NCI-H446 treated with DMSO at 0.1 percent for 48 hours (cell line): ENCODE results near the gene FKBP11.

Experiments
- DNase-seq: peaks from one replicate; lab custom pipeline; 2025; lab: John Stamatoyannopoulos, UW

The FKBP11 gene

DNA sequence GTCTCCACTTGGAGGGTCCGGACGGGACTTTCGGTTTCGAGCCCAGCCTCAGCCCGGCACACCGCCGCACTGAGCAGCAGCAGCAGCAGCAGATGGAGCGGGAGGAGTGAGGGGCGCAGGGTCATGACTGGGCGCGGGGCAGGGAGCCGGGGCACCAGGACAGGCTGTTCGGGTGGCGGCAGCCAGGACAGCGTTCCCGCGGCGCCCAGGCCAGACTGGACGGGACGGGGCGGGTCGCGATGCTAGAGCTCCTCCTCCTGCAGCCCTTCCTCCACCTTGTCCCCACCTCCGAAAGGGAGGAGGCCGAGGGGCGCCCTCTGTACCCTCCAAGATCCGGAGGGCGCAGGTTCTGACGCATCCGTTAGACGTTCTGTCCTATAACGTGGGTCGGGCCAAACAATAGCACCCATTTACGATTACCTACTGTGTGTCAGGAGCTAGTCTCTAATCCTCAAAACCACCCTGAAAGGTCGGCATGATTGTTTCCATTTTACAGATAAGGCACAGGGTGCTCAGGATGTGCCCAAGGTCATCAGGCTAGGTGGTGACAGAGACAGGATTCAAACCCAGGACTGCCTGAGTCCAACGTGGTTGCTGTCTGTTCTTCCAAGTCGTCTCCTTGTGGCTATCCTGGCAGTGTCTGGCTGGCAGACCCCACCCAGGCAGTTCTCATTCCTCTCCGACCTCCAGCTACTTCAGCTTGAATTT is at the start of gene FKBP11:
TSS of gene FKBP11 (minus strand) at position 189 of the 708 bp plus-strand sequence. CDS start at position 125, 64 bp downstream.
- DNase-seq = no peak

DNA sequence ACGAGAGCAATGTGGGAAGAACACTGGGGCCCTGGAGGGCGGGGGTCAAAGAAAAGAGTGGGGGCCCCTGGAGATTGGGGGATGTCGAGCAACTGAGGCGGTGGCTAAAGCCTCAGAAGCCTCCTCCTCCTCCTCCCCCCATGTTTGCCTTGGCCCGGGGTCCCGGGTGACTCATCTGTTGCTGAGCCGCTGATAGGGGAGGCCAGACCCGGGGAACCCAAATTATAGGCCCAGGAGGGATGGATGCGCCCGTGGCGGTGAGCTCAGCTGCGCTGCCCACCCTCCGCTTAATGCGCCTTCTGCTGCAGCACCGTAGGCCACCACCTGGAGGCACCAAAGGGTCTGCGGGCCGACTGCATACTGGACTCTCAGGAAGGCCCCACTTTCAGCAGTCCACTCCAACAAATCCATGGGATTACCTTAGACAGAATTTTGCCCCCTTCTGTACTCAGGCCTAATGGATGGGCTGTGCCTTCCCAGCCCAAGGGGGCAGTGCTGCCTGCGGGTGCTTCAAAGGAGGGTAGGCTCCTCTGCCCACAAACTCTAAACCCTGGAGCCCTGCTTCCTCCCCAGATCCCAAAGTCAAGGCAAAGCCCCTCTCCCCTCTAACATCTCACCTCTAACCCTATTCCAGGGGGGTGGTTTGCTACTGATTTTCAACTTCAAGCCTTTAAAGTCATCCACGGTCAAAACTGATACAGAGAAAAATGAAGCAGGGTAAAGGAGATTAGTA is 48.8 kb upstream of the FKBP11 start:
- no peak for DNase-seq

DNA sequence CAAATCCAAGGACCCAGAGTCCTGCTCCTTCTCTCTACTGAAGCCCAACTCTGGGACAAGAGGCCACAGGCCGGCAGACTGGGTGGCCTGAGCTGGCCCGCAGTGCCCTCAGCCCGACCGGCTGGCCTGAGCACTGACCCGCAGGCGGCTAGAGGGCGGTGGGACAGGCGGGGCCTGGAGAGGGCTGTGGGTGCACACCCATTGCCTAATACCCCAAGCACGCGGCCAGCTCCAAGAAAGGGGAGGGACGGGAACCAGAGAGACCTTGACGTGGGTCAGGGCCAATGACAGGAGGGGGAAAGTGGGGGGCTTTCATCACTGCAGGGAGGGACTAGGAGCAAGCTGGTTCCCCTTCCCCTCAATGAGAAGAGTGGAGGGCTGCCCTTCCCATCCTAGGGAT is 48.2 kb upstream of the FKBP11 start:
- no peak for DNase-seq

DNA sequence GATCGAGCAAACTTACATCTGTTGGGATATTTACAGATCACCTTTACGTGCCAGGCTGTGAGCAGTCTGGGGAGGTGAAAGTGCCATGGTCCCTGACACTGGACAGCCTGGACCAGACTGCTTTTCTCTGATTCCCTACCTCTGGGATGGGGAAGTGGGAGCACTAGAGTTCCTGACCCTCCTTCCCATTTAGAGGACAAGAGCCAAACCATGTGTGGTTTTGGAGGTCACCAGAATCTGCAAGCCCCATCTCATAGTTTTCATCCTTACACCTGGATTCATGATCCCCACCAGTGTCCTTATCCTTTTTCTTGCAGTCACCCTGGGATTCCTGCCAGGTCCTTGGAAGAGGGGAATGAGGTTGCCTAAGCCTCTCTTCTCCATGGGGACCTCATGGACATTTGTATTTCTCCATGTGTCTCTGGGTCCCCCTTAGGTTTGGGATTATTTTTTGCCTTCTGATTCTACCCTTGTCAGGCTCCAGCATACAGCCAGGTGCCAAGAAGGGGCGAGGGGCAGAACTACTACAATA is 47.7 kb upstream of the FKBP11 start:
- no peak for DNase-seq

DNA sequence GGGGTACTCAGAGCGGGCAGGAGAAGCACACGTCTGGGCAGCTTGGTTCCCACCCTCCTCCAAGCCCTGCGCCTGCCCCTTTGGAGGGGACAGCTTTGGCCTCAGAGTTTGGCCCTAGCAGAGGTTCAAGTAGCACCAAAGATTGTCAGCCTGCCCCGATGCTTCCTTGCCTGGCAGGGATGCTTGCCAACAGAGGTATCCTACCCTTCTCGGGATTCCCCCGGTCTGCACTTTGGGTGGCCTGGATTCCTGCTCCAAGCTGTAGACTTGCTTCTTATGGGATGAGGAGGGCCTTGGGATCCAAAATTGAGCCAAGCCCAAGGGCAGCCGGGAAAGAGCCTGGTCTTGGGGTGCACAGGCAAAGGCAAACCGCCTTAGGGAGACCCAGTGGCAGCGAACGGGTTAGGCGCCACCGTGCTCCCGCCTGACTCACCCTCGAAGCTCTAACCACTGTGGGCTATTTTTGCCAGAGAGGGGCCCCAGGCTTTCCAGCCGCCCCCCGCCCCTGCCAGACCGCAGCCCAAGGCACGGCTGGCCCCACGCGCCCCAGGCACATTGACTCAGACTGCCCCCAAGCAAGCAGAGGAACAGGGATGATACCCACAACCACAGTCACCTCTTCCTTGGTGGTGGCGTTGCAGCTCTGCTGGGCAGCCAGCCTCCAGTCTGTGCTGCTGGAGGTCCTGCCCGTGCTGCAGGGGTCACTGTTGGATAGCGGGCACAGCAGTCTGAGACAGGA is 47.1 kb upstream of the FKBP11 start:
- no peak for DNase-seq

- no peak for DNase-seq
Measured at GRCh38 chr12:48970702-48971334, 45.5 kb upstream of the FKBP11 start.

GRCh38 chr12:48969833-48970701 is 44.8 kb upstream of the FKBP11 start:
- no peak for DNase-seq

DNA sequence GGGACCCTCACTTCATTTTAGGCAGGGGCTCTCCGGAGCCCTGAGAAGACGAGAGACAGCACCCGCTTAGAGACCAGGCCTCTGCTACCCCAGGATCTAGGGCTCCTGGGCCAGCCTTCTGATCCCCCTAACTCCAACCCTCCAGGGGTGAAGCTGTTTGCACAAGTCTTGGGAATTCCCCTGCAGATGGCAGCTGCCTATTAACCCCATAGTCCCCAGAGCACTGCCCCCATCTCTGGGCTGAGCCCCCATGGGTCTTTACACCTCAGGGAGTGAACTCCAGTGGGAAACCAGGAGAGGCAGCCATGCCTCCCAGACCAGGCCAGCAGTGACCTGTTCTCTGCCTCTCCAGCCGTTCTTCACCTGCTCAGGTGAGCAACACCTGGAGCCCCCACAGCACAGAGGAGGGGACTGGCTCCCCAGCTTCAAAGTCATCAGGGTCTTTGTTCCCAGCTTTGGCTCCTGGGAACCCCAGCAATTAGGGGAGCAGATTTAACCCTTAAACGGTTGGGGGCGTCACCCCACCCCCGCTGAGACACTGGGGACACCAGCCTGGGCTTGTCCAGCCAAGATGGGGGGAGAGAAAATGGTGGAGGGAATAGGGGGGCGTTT is 44.0 kb upstream of the FKBP11 start:
- DNase-seq = no peak

DNA sequence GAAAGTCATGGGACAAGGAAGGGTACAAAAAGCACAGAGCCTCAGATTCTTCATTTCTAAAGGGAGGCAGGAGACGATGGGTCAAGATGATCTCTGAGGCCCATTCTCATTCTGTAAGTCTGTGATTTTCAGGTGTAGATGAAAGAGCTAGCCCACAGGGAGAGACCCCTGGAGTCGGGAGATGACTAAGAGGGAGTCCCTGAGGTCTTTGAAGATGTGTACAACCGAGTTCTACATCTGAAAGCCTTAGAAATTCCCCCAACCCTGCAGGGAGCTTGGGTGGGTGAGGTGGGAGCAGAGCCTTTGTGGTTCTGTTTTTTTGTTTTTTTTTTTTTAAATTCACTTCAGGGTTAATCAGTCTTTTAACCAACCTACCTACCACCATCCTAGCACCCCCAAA is 43.2 kb upstream of the FKBP11 start:
- no peak for DNase-seq

- DNase-seq = no peak
Measured at GRCh38 chr12:48967991-48968390, 42.7 kb upstream of the FKBP11 start.

DNA sequence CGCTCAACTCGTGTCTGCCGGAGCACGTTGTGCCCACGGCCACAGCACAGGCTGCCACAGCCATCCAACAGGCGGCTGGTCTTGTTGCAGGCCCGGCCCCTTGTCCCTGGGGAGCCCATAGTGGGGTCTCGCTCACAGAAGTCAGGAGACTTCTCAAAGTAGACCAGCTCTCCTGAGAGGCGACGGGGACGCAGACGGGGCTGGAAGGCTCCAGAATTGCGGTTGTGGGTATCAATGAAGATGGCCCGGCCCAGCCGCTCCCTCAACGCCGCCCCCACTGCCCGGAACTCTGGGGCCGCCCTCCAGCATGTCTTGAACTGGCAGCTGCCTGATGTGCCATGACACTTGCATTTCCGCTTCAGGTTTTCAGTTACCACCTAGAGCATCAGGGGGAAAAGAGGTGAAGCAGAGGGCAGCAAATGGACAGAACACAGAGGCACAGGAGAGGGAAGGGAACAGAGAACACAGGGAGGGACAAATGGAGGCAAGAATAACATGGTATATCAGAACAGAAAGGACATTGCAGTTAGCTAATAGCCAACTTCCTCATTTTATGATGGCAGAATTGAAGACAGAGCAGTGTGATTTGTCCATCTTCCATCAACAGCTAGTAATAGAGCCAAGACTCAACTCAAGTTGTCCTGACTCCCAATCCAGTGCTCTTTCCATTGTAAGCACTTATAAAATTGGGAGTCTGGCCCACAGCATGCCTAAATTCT is 41.0 kb upstream of the FKBP11 start:
- no peak for DNase-seq

GRCh38 chr12:48965298-48965838 is 40.1 kb upstream of the FKBP11 start:
- DNase-seq = no peak

DNA sequence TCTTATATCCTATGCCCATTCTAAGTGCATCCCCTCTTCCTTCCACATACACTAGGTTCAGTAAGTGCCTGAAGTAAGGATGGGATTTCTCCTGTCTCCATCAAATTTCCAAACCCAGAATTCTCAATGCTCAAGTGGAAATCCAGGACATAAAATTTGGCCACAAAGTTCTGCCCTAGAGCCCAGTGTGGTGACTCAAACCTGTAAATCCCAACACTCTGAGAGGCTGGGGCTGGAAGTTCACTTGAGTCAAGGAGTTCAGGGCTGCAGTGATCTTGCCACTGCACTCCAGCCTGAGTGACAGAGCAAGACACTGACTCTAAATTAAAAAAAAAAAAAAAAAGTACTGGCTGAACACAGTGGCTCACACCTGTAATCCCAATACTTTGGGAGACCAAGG is 36.5 kb upstream of the FKBP11 start:
- DNase-seq = no peak

GRCh38 chr12:48961331-48961730 is 36.0 kb upstream of the FKBP11 start:
- no peak for DNase-seq

DNA sequence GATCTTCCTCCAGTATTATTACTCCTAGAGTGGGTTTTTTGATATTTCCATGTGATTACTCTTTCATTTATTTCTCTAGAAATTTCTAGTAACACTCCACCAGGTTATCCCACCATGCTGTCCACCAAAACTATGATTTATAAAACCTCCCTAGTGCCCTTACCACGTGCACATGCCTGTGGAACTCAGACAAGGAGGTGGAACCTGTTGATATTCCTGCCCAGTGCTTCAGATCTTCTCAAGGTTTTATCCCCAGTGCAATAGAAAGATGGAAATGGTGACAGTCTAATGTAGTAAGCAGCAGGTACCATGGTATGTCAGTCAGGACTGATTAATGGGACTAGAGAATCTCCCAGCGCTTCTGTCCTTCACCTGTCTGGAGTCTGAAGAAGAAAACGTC is 35.5 kb upstream of the FKBP11 start:
- no peak for DNase-seq

DNA sequence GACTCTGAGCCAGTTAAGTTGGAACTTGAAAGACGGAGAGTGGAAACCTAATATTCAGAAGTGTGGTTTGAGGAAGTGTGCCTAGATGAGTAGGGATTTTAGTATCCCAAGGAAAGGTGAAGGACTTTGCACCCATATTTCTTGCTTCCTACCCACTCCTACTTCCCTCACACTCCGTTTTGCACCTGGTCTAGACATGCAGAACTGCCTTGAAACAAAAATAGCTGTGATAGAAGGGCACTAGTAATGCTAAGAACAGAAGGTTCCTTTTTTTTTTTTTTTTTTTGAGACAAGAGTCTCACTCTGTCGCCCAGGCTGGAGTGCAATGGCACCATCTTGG is 32.7 kb upstream of the FKBP11 start:
- no peak for DNase-seq

GRCh38 chr12:48957141-48958048 is 32.1 kb upstream of the FKBP11 start, which contains the start of gene ARF3:
TSS of gene ARF3 (minus strand) at chr12:48957487. CDS start at chr12:48941095, 16,392 bp downstream.
- DNase-seq = peak; percentile 88

DNA sequence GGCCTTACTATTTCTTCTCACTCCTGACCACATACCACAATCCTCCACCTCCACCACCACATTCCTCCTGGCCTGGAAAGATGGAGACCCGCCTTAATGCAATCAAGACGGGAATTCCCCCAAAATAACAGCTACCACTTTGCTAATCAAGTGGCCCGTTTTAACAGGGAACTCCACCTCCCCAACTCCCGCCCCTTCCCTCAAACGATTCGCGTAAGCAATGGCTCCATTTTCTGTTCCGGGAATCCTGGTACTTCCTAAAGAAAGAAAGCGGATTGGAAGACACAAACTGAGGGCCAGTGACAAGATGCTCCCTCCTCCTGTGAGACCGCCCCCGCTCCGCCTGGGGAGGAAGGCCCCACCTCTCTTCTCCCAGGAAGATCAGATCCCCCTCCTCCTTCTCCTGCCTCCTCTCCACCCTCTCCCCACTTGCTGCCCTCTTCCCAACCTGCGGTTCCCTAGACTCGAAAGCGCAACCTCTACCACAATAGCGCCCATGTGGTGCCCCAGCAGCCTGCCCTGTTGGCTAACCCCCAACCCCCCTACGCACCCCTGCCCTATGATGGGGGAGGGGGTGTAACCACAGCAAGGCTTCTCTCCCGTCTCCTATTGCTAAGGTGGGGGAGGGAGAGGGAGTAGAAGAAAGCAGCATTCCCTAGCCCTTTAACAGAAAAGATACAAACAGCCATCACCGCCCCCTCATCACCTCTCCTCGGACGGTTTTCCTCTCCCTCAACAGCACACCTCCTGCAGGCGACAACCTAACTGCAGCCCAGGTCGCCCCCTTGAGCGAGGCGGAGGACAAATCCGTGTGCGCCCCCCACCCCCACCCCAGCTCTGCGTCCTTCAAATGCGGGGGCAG is 31.2 kb upstream of the FKBP11 start:
- DNase-seq = peak; percentile 91
